Measurements from ENCODE around the gene HOXD8. TPM values are rescaled to one million over a fixed set of nuclear protein-coding genes. Genes with fewer than 3 reads are reported as not detected.
A peak's percentile ranks its signal among the peaks of the same experiment; 100 is the strongest.

The HOXD8 gene
- total and polyA plus RNA-seq, 9 of the 15 experiments (the other 6 are each of a cell fraction or from before 2014, with no cell fraction given) = 0.04 to 0.15 TPM; not detected in 7

DNA sequence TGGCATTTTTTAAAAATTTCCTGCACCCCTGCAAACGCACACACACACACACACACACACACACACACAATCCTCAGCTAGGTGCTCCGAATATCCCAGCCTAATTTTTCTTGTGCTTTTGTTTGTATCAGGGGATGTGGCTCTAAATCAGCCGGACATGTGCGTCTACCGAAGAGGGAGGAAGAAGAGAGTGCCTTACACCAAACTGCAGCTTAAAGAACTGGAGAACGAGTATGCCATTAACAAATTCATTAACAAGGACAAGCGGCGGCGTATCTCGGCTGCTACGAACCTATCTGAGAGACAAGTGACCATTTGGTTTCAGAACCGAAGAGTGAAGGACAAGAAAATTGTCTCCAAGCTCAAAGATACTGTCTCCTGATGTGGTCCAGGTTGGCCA lies 35.2 kb upstream of the HOXD8 start:
- in situ Hi-C loops (cut with MboI) = loop anchor here (25.0 kb wide), 1 partner anchor 1057 kb away; no protein-coding TSS in a partner anchor
- no peaks in the 10 kb centered on the region for H3K9me3 ChIP-seq (replicated peaks; ENCODE audit: control insufficient read depth, insufficient read depth, low read depth, low read length)
- H3K79me2 ChIP-seq (ENCODE audit: control insufficient read depth, insufficient read depth, low read length) = no peaks in the 10 kb centered on the region
- WGBS (ENCODE audit: insufficient coverage, low coverage, missing lambda C conversion rate) = 4% methylated on average over 12 of the region's 12 CpGs
- no TSS peak for BruUV-seq (replicated peaks)
- H3K27me3 ChIP-seq (ENCODE audit: control insufficient read depth in 2 of 2, insufficient read depth in 2 of 2, low read length in 2 of 2) = peaks cover 69 to 75% of the 10 kb centered on the region in 2 experiments
- ChIA-PET POLR2A (no interaction called here), CTCF (ENCODE audit: low intra/inter-chr PET ratio) (no interaction called here)
- no peaks in the 10 kb centered on the region for H3K36me3 ChIP-seq (ENCODE audit: control insufficient read depth, insufficient read depth, low read length)
- H3K4me2 ChIP-seq (ENCODE audit: insufficient read depth, low read length) = no peak overlapping the region
- FAIRE-seq (peak; percentile 40), DNase-seq (ENCODE audit: extremely low read depth in 1 of 4, low spot score in 3 of 4) (no peak), ATAC-seq (no peak)
- H3K4me3 ChIP-seq = no peak overlapping the region
- H3K9me1 ChIP-seq (ENCODE audit: control insufficient read depth, insufficient read depth, low read length) = no peaks in the 10 kb centered on the region
- no peak overlapping the region for H2AFZ ChIP-seq (ENCODE audit: low read depth, low read length)
- H3K27ac ChIP-seq (ENCODE audit: extremely low read depth, low read depth, low read length) = no peak overlapping the region
- intact Hi-C loops (cut with micrococcal nuclease) = no loop called here
- peaks cover 8 to 24% of the 10 kb centered on the region in 2 experiments for H3K4me1 ChIP-seq (replicated peaks in 1 of 2; ENCODE audit: control insufficient read depth in 2 of 2, insufficient read depth in 2 of 2, low read length in 2 of 2)
- peaks cover 16% of the 10 kb centered on the region; the same call in 1 of the 2 replicates for H4K20me1 ChIP-seq (replicated peaks; ENCODE audit: control insufficient read depth, insufficient read depth, low read length)
- H3K9ac ChIP-seq (ENCODE audit: insufficient read depth in 1 of 2, low read depth in 2 of 2, low read length in 2 of 2) = no peak overlapping the region
- TF ChIP-seq ZNF57 (CRISPR knock-in tag; IDR thresholded peaks at IDR 0.05) (no peak), ZNF121 (CRISPR knock-in tag; conservative IDR thresholded peaks at IDR 0.05) (no peak), FOXK2 (conservative IDR thresholded peaks at IDR 0.05 in 1 of 2, IDR thresholded peaks at IDR 0.05 in 1 of 2; ENCODE audit: low read depth in 2 of 2) (no peak), ZC3H4 (CRISPR knock-in tag; IDR thresholded peaks at IDR 0.05; ENCODE audit: borderline replicate concordance) (no peak), SMAD3 (CRISPR knock-in tag; conservative IDR thresholded peaks at IDR 0.05) (no peak), RBM22 (IDR thresholded peaks at IDR 0.05; ENCODE audit: low read depth, low read length, poor library complexity, severe bottlenecking) (no peak), RCOR1 (IDR thresholded peaks at IDR 0.05; ENCODE audit: borderline replicate concordance in 1 of 2, low read depth in 2 of 2, low read length in 2 of 2) (no peak), RB1 (IDR thresholded peaks at IDR 0.05; ENCODE audit: low read depth) (no peak), MECOM (CRISPR knock-in tag; IDR thresholded peaks at IDR 0.05) (no peak), RAD21 (CRISPR knock-in tag; conservative IDR thresholded peaks at IDR 0.05 in 1 of 2, IDR thresholded peaks at IDR 0.05 in 1 of 2) (no peak), SRF (CRISPR knock-in tag; IDR thresholded peaks at IDR 0.05) (no peak), POLR3A (IDR thresholded peaks at IDR 0.05; ENCODE audit: borderline replicate concordance, extremely low read depth, insufficient read depth, insufficient read length) (no peak), L3MBTL2 (IDR thresholded peaks at IDR 0.05) (no peak), CTBP1 (IDR thresholded peaks at IDR 0.05; ENCODE audit: borderline replicate concordance) (no peak), SP1 (CRISPR knock-in tag; IDR thresholded peaks at IDR 0.05) (no peak)
- TF ChIP-seq, protein P1, sequence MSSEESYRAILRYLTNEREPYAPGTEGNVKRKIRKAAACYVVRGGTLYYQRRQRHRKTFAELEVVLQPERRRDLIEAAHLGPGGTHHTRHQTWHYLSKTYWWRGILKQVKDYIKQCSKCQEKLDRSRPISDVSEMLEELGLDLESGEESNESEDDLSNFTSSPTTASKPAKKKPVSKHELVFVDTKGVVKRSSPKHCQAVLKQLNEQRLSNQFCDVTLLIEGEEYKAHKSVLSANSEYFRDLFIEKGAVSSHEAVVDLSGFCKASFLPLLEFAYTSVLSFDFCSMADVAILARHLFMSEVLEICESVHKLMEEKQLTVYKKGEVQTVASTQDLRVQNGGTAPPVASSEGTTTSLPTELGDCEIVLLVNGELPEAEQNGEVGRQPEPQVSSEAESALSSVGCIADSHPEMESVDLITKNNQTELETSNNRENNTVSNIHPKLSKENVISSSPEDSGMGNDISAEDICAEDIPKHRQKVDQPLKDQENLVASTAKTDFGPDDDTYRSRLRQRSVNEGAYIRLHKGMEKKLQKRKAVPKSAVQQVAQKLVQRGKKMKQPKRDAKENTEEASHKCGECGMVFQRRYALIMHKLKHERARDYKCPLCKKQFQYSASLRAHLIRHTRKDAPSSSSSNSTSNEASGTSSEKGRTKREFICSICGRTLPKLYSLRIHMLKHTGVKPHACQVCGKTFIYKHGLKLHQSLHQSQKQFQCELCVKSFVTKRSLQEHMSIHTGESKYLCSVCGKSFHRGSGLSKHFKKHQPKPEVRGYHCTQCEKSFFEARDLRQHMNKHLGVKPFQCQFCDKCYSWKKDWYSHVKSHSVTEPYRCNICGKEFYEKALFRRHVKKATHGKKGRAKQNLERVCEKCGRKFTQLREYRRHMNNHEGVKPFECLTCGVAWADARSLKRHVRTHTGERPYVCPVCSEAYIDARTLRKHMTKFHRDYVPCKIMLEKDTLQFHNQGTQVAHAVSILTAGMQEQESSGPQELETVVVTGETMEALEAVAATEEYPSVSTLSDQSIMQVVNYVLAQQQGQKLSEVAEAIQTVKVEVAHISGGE (CRISPR knock-in tag; IDR thresholded peaks at IDR 0.05) = no peak
- TF ChIP-seq, protein P2, sequence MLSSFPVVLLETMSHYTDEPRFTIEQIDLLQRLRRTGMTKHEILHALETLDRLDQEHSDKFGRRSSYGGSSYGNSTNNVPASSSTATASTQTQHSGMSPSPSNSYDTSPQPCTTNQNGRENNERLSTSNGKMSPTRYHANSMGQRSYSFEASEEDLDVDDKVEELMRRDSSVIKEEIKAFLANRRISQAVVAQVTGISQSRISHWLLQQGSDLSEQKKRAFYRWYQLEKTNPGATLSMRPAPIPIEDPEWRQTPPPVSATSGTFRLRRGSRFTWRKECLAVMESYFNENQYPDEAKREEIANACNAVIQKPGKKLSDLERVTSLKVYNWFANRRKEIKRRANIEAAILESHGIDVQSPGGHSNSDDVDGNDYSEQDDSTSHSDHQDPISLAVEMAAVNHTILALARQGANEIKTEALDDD (IDR thresholded peaks at IDR 0.05) = no peak
- TF ChIP-seq, protein P3, sequence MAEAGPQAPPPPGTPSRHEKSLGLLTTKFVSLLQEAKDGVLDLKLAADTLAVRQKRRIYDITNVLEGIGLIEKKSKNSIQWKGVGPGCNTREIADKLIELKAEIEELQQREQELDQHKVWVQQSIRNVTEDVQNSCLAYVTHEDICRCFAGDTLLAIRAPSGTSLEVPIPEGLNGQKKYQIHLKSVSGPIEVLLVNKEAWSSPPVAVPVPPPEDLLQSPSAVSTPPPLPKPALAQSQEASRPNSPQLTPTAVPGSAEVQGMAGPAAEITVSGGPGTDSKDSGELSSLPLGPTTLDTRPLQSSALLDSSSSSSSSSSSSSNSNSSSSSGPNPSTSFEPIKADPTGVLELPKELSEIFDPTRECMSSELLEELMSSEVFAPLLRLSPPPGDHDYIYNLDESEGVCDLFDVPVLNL (CRISPR knock-in tag; IDR thresholded peaks at IDR 0.05; ENCODE audit: low read depth) = no peak

Data from K562 (cell line).